GM13977 (cell line): ENCODE data around the gene FNIP2.

Experiments
- DNase-seq: peaks from one replicate; pipeline ENCODE4 v3.0.0; 2012; ENCODE audit warnings: low spot score
- in situ Hi-C: fragments of 300-500 bp; cut with MboI; formaldehyde crosslinking; loops from one replicate; pipeline ENCODE4 v1.12.0; 2022; ENCODE audit warnings: low sequenced_read_pairs, low pct_unique_long_range_greater_than_20kb, mixed read lengths, inconsistent platforms; ENCODE audit not compliant: unreplicated experiment
- TF ChIP-seq, protein P1 (sequence below): IDR thresholded peaks from 2 replicates; pipeline ENCODE4 v1.5.1; 2012; ENCODE audit warnings: mild to moderate bottlenecking, control low read depth; ENCODE audit not compliant: insufficient read depth; ENCODE audit errors: extremely low read depth, missing control alignments

FNIP2 gene

DNA sequence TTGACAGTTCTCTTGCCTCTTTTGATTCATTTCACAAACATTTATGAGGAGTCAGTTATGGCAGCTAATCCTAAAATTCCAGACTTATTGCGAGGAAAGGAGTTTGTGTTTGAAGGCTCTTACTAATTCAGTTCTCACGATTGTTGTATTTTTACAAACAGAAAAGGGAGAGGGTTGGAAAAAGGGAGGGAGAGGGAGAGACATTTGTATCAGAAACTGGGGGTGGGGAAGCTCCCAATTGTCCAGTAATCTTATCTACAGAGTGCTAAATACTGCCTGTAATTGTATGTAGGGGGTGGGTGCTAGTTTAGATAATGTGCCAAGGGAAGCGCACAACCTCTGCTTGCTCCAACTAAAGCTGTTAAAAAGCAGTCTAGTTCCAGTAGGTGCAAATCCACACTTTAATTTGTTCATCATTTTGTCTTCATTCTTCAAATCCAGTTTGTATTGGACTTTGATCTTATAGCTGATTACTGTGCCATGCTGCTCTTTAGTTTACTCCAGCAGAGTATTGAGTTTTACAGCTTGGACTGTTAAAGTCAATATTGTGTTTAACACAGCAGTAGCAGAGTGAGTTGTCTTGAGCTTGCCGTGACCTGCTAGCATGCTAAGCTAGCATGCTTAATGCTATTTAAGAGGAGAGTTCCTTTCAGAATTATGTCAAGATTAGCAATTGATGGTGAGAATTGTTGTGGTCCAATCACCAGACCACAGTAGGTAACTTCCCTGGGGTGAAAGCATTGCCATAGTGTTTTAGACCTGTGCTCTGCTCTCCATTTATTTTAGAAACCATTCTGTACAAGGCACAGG, 13.9 kb downstream of the FNIP2 start:
- in situ Hi-C loops, result no loop called here
- no peak for DNase-seq
- TF ChIP-seq, protein P1, sequence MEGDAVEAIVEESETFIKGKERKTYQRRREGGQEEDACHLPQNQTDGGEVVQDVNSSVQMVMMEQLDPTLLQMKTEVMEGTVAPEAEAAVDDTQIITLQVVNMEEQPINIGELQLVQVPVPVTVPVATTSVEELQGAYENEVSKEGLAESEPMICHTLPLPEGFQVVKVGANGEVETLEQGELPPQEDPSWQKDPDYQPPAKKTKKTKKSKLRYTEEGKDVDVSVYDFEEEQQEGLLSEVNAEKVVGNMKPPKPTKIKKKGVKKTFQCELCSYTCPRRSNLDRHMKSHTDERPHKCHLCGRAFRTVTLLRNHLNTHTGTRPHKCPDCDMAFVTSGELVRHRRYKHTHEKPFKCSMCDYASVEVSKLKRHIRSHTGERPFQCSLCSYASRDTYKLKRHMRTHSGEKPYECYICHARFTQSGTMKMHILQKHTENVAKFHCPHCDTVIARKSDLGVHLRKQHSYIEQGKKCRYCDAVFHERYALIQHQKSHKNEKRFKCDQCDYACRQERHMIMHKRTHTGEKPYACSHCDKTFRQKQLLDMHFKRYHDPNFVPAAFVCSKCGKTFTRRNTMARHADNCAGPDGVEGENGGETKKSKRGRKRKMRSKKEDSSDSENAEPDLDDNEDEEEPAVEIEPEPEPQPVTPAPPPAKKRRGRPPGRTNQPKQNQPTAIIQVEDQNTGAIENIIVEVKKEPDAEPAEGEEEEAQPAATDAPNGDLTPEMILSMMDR, result no peak

DNA sequence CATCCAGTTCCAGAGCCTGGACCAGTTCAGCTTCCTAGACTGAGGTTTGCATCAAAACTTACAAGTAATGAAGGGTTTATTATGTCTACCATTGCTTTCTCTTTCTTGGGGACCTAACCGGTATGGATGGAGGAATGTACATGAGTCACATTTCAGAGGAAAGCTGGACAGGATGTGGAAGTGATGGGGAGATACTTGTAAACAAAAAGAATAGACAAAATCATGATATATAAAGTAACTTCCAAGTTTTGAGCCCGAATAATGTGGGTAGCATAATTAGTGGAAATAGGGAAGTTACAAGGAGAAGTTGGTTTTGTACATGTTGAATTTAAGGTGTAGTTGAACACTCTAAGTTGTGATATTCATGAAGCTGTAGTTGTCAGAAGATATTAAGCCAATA, 15.0 kb downstream of the FNIP2 start:
- in situ Hi-C loops, result no loop called here
- no peak for DNase-seq
- TF ChIP-seq, protein P1, result no peak

DNA sequence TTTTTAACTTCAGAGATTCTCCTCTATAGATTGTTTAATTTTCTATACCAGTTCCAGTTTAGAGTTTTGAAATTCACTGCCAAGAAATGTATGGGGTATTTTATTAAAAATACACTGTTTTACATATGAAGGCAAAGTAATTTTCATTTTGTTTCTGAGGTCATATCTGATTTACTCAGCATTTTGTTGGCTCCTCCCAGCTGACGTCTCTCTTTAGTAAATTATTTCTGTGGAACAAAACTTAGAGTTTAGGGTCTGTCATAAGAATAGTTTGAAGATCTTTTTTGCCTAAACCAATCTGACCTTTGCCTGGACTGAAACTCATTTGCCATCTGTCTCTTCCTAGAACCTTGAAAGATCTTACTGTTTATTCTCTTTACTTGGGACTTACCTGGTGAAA, 16.9 kb downstream of the FNIP2 start:
- in situ Hi-C loops, result no loop called here

DNA sequence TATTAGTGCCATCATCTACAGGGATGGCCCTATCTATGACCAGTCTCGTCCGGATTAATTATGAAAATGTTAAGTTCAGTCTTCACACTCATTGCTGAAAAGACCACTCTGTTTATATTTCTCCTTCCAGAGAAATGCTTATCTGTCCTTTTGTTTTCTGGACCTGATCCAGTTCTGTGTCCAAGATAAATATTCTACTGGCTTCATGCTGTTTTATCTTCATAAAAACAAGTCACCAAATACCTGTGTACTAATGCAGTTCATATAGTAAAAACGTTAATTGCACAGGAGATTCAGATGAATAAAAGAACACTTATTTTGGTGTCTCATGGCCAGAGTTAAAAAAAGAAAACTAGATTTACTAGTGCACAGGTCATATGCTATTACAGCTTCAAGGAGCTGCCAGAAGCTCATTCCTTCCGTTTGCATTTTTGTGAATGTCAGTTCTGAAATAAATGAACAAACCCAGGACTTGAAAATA, 17.3 kb downstream of the FNIP2 start:
- DNase-seq, result no peak
- TF ChIP-seq, protein P1, result no peak
- in situ Hi-C loops, result no loop called here

More for the DNA sequence above, 16.9 kb downstream of the FNIP2 start:
- no peak for DNase-seq
- TF ChIP-seq, protein P1, result no peak

DNA sequence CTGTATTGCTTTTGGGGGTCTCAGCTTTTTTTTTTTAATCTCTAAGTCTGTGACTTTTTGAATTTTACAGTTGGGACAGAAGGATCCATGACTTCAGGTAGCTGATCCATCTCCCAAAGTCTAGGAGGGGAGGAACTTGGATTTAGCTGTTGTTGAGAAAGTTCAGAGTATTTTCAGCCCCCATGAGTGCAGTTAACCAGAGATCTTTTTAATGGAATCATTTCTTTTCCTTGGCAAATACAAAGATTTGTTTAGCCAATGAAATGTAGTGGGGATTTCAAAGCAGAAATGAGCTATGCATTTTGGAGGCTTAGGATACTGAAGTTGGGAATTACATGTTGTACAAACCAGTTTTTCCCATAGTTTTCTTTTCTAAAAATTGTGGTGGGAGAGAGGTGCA, 18.1 kb downstream of the FNIP2 start:
- TF ChIP-seq, protein P1, result no peak
- in situ Hi-C loops, result no loop called here
- no peak for DNase-seq

DNA sequence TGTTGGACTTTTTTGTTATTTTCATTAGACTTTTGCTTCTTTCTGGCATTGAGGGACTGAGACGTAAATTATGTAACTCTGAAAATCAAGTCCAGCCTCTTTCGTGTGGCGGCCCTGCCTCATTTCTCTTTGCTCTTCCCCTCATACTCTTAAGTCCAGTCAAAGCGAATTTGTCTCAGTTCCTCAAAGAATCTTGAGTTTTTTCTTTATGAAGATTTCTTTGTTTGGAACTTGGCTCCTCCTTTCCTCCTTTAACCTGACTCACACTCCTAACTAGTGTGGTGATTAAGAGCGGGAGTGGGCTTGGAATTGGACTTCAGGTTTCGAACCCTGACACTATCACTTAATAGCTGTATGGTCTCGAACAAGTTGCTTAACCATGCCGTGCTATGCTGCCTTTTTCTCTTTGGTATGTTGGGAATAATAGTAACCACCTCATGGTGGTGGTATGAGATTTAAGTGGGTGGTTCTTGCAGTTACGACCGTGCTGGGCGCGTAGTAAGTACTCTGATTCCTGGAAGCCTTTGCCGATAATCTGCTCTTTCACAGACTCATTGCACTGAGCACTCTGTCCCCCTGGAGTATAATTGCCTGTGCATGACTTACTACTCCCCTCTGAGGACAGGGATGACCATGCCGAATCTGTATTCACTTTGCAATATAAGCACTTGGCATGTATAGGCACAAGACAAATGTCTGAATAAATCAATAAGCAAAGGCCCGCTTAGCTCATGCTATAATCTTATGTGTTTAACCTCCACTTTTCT, 19.1 kb downstream of the FNIP2 start:
- no peak for DNase-seq
- TF ChIP-seq, protein P1, result no peak

More for the DNA sequence above, 19.1 kb downstream of the FNIP2 start:
- in situ Hi-C loops, result no loop called here
